NCI-H2081 (cell line): ENCODE measurements around the gene MAGEA2B.
"Not testable (repeated sequence)": the region's sequence is repeated elsewhere in the genome, so short reads cannot be mapped to it uniquely, and the experiment has no call there.

Source experiments
- DNase-seq, 2 experiments: peaks; one replicate each; lab custom pipeline; 2025; lab: John Stamatoyannopoulos, UW

MAGEA2B gene

DNA sequence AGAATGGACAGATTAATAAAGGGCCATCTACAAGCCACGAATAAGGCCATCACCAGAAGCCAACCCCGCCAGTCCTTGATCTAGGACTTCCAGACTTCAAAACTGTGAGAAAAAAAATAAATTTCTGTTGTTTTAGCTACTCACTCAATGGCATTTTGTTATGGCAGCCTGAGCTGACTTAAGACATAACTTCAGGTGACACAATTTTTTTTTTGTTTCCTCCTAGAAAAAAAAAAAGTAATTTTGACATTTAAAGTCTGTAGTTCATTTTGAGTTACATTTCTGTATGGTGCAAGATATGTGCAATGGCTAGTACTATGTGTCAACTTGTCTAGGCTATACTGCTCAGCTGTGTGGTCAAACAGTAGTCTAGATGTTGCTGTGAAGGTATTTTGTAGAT is 44.5 kb downstream of the MAGEA2B start, which contains the start of gene CSAG3:
Gene CSAG3, plus strand, starts transcription at position 301 of the 400 bp plus-strand sequence.
- not testable (repeated sequence) for DNase-seq

GRCh38 chrX:152759544-152759943 is 45.1 kb downstream of the MAGEA2B start:
- not testable (repeated sequence) for DNase-seq

DNA sequence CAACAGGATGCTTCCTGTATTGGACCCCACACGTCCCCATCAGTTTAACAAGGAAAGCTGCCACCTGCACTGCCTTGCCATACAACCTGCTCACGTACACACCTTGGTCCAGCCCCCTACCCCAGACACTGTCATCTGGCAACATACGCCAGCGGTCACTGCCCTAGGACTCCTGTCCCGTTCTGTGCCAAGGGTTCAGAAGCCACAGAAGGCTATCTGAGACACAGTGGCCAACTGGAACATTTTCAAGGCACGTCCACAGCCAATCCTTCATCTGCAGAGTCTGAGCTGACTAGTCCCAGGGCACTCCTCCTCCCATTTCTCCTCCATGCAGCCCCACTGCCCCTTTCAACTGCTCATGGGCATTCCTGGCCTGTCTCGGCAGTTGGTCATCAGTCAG is 47.2 kb downstream of the MAGEA2B start:
- not testable (repeated sequence) for DNase-seq

DNA sequence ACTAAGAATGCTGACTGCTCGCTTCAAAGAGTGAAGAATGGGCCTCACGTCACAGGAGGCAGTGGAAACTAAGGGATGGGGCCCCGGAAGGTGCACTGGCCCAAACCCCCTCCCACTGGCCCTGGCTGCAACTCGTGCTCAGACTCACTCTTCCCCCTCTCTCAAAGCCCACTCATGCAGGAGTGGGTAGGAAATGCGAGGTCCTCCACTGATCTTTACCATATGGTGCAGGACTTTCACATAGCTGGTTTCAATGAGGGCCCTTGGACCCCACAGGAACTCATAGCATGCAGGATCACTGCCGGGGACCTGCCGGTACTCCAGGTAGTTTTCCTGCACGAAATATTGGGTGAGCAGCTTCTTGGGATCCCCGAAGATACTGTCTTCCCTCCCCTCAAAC is 52.1 kb downstream of the MAGEA2B start:
- not testable (repeated sequence) for DNase-seq
